Prostate gland (tissue), 2 donors: ENCODE results near the gene LARP4B.

Experiments
- CTCF ChIP-seq, 4 experiments: fragments of 200-600 bp in 2 of 4; fragments of 450-650 bp in 2 of 4; sonication (generic) in 2 of 4; IDR thresholded peaks; 1 replicate in 3 of 4; 2 replicates in 1 of 4; pipeline ENCODE4 v1.5.1; 2016 to 2019; ENCODE audit warnings: antibody characterized with exemption in 4 of 4, mild to moderate bottlenecking in 2 of 4, moderate library complexity in 2 of 4
- POLR2AphosphoS5 ChIP-seq: sonication (generic); formaldehyde crosslinking; IDR thresholded peaks from one replicate; pipeline ENCODE4 v1.6.1; 2017; ENCODE audit warnings: antibody characterized with exemption

DNA sequence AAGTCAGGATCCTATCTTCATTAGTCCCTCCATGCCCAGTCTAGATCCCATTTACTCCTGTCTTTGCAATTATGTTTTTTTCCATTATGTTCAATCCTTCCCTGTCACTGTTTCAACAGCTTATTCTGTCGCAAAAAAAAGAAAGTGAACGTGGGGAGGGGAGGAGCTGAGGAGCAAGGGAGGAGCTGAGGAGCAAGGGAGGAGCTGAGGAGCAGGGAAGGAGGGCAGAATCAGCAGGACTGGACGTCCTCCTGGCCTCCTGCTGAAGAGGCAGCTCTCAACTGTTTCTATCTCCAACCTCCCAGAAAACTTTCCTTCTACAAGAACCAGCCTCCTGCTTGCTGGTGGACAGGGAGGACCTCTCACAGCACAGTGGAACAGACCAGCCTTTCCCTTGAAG lies 26.0 kb downstream of the LARP4B start:
- no peak for TF ChIP-seq CTCF (IDR thresholded peaks at IDR 0.05)
- TF ChIP-seq POLR2AphosphoS5 = no peak
